CD4-positive, alpha-beta T cell treated with Interleukin-15 for 1 hour (primary cell): ENCODE measurements around the gene TMEM115.

Source experiments
- DNase-seq: peaks from one replicate; pipeline ENCODE4 v3.0.0-alpha.2; 2020

TMEM115 gene

GRCh38 chr3:50350527-50351322 is 8.6 kb downstream of the TMEM115 start, which contains the start of the genes CYB561D2 and NPRL2:
CYB561D2 (plus strand) TSS chr3:50350862; CDS start chr3:50351434, 572 bp downstream.
NPRL2 (minus strand) TSS chr3:50350775; CDS start chr3:50350652, 123 bp downstream.
- DNase-seq: peak; percentile 98

- DNase-seq: no peak
Observed at GRCh38 chr3:50350213-50350526, 9.2 kb downstream of the TMEM115 start.

- DNase-seq: peak; percentile 84
Observed at GRCh38 chr3:50347187-50347813, 12.0 kb downstream of the TMEM115 start.

GRCh38 chr3:50345586-50346234 is 13.6 kb downstream of the TMEM115 start, which contains the start of gene ZMYND10:
ZMYND10 (minus strand) TSS chr3:50345732; CDS start chr3:50345579, 153 bp downstream.
- DNase-seq: peak; percentile 79

- no peak for DNase-seq
Observed at GRCh38 chr3:50345008-50345407, 14.3 kb downstream of the TMEM115 start.

DNA sequence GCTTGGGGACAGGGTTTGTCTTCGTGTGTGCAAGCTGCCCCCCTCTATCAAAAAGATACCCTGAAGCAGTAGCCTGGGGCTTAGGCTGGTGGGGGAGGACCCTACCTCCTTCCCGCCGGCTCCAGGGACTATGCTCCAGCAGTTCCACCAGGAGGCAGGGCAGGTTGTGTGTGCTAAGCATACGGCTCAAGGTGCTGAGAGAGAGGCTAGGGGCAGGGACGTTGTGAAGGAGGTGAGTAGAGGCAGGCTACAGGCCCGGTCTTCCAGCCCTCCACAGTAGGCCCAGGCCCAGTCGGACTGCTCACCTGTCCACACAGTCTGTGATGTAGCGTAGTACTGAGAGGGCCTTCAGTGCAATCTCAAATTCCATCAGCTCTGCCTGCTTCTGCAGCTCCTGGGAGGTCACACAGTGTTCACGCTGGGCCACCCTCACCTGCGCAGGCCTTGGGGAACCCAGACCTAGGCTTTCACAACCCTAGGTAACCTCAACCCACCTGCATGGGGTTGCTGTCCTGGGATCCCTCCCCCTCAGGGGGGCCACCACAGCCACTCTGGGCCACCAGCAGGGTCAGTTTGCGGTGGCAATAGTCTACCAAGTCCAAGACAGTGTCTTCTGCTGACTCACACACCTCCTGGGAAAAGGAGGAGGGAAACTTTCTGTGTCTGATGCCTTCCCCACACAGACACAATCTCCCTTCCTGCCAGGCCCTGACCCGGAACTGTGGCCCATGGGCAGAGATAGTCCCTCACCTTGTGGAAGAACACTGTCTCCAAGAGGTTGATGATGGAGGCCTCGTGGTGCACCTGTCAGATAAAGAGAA is 16.3 kb downstream of the TMEM115 start:
- no peak for DNase-seq

DNA sequence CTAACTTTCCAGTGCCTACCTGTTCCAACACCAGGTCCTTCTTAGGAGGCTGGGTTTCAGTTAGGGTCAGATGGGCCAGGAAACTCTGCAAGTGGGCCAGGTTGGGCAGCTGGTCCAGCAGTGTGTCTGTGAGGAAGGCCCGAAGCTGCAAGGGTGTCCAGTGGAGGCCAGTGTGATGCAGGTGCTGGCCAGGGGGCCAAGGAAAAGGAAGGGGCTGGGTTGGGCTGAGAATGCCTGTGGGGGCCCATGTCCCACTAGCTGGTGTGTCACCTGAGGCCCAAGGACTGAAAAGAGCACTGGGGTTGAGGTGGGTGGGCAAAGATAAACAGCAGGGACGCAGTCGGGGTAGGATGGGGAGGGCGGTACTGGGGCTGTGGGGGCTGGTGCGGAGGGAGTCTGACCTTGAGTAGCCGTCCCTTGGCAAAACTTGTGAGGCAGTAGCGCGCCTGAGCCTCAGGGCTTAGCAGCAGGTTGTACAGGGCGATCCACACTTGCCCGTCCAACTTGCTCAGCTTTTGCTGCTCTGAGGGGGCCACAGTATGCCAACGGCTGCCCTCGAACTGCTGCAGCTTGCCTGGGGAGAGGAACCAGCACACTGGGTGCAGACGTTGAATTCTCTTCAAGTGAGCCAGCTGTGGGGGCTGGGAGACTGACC is 17.2 kb downstream of the TMEM115 start:
- DNase-seq: no peak

GRCh38 chr3:50341537-50341936 is 17.8 kb downstream of the TMEM115 start:
- DNase-seq: no peak

DNA sequence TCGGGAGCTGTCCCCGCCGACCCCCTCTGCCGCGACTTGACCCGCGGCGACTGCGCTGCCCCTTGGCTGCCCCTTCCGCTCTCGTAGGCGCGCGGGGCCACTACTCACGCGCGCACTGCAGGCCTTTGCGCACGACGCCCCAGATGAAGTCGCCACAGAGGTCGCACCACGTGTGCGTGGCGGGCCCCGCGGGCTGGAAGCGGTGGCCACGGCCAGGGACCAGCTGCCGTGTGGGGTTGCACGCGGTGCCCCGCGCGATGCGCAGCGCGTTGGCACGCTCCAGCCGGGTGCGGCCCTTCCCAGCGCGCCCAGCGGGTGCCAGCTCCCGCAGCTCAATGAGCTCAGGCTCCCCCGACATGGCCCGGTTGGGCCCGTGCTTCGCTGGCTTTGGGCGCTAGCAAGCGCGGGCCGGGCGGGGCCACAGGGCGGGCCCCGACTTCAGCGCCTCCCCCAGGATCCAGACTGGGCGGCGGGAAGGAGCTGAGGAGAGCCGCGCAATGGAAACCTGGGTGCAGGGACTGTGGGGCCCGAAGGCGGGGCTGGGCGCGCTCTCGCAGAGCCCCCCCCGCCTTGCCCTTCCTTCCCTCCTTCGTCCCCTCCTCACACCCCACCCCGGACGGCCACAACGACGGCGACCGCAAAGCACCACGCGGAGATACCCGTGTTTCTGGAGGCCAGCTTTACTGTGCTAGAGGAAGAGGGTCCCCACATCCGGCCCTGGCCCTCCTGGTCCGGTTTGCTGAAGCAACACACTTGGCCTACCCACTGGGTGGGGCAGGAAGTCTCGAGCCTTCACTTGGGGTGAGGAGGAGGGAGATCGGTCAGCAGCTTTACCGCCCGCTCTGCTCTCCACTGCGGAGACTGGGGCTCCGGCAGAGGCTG is 18.6 kb downstream of the TMEM115 start, which contains the start of gene RASSF1:
RASSF1 (minus strand) TSS at position 389 of the 882 bp plus-strand sequence; CDS start at position 358, 31 bp downstream.
- peak; percentile 71 for DNase-seq

GRCh38 chr3:50340147-50340447 is 19.2 kb downstream of the TMEM115 start:
- DNase-seq: no peak

- no peak for DNase-seq
Observed at GRCh38 chr3:50339485-50340146, 19.7 kb downstream of the TMEM115 start.

GRCh38 chr3:50338965-50339364 is 20.4 kb downstream of the TMEM115 start:
- DNase-seq: no peak

DNA sequence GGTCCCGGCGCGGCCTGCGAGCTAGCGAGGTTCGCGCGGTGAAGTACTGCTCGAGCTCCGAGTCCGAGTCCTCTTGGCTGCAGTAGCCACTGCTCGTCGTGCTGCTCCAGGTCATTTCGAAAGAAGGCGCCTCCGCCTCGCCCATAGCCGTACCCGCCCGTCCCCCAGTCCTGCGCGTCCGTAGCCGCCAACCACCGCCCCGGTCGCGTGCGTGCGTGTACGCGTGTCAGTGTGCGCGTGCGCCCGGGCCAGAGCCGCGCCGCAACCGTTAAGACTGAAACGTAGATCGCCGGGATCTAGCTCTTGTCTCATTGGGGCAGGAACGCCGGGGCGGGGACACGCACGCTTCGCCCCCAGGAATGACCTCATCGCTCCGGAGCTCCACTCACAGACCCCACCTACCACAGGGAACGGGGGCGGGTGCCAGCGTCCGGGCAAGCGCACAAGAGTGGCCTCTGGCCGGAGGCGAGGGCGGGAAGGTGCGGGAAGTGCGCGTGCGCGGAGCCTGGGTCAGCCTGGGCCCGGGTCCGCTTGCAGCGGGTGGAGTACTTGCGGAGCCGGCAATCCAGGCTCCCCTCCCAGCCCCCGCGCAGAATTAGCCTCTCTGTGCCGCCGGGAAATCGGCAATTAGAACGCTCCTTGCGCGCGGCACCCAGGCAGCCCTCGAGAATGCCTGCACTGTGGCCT is 22.0 kb downstream of the TMEM115 start:
- peak; percentile 97 for DNase-seq

GRCh38 chr3:50336452-50337174 is 22.7 kb downstream of the TMEM115 start:
- no peak for DNase-seq

GRCh38 chr3:50334339-50335075 is 24.8 kb downstream of the TMEM115 start:
- no peak for DNase-seq

GRCh38 chr3:50333744-50334328 is 25.5 kb downstream of the TMEM115 start:
- DNase-seq: no peak

DNA sequence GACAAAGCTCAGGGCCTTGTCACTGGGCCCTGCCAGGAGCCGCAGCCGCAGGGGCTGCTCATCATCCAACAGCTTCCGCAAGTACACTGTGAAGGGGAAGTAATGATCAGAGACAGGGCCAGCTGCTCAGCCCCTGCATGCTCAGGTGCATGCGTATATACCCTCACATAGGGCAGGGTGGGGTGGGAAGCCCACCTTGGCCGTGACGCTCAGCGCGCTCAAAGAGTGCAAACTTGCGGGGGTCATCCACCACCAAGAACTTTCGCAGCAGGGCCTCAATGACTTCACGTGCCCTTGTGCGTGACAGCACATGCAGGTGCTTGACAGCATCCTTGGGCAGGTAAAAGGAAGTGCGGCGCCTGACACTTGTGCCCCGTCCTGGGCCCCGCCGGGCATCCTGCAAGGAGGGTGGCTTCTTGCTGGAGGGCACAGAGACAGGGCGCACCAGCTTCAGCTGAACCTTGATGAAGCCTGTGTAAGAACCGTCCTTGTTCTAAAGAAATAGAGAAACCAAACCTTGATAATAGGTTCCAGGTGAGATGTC is 27.9 kb downstream of the TMEM115 start:
- no peak for DNase-seq

GRCh38 chr3:50330330-50330729 is 29.0 kb downstream of the TMEM115 start:
- DNase-seq: no peak
